Measurements from ENCODE around the gene TGIF2. TPM values are rescaled to one million over a fixed set of nuclear protein-coding genes. Genes with fewer than 3 reads are reported as not detected.

Gene TGIF2
- total and polyA plus RNA-seq, 2 of the 4 experiments (the other 2 are of a cell fraction) = 9.7 to 12.7 TPM

GRCh38 chr20:36587388-36588070, 14.1 kb downstream of the TGIF2 start:
- Histone ChIP-seq H4K5ac (ENCODE audit: low read depth, low read length) (no peak overlapping the region), H4K91ac (ENCODE audit: insufficient read depth, low read depth, low read length) (no peak overlapping the region), H3K14ac (replicated peaks; ENCODE audit: low read depth, low read length) (no peak overlapping the region), H3K4me1 (ENCODE audit: control insufficient read depth, insufficient read depth, low read length) (no peaks in the 10 kb centered on the region), H3K4me2 (ENCODE audit: low read depth, low read length) (no peak overlapping the region), H3K27me3 (ENCODE audit: control insufficient read depth, insufficient read depth, low read length) (no peaks in the 10 kb centered on the region), H2BK20ac (ENCODE audit: low read depth, low read length) (no peak overlapping the region), H2AFZ (replicated peaks; ENCODE audit: low read length, poor library complexity) (no peak overlapping the region), H4K8ac (ENCODE audit: low read depth in 2 of 2, low read length in 2 of 2) (no peak overlapping the region), H3K9ac (ENCODE audit: low read depth, low read length) (no peak overlapping the region), H3K56ac (ENCODE audit: extremely low read depth, insufficient read depth, low read length) (no peak overlapping the region), H3K79me1 (ENCODE audit: low read depth in 1 of 2, low read length in 2 of 2) (peaks cover 0 to 4% of the 10 kb centered on the region in 2 experiments; a peak in 3 of 4 replicates), H2AK5ac (ENCODE audit: low read depth, low read length) (no peak overlapping the region), H3K23ac (ENCODE audit: low read depth, low read length) (no peak overlapping the region), H3K4me3 (ENCODE audit: insufficient read depth, low read depth, low read length) (no peak overlapping the region), H2BK5ac (ENCODE audit: low read depth, low read length, poor library complexity, severe bottlenecking) (no peak overlapping the region), H3K18ac (ENCODE audit: low read depth, low read length) (no peak overlapping the region), H2BK15ac (ENCODE audit: low read depth, low read length) (no peak overlapping the region), H2AK9ac (replicated peaks; ENCODE audit: low read depth, low read length, poor library complexity) (no peak overlapping the region), H3K27ac (ENCODE audit: insufficient read depth, low read length) (no peak overlapping the region), H3K9me1 (ENCODE audit: insufficient read depth, low read length) (peaks cover 2% of the 10 kb centered on the region; the same call in 1 of the 2 replicates), H3K4ac (ENCODE audit: low read depth, low read length) (no peak overlapping the region), H2BK120ac (ENCODE audit: low read depth, low read length) (no peak overlapping the region), H3K36me3 (ENCODE audit: control insufficient read depth, insufficient read depth, low read length) (peaks cover 20% of the 10 kb centered on the region), H4K20me1 (ENCODE audit: insufficient read depth, low read length) (peaks cover under 1% of the 10 kb centered on the region; the same call in 1 of the 2 replicates), H3K9me3 (ENCODE audit: control insufficient read depth, insufficient read depth, low read length) (no peaks in the 10 kb centered on the region)
- dilution Hi-C loops (cut with HindIII; ENCODE audit: low sequenced_read_pairs, unreplicated experiment) = no loop called here
- no peak for DNase-seq
- POLR2A ChIA-PET (ENCODE audit: unreplicated experiment) = interaction anchor here (0.6 kb wide), 1 partner anchor 49 kb away, joined by 4 read pairs; no protein-coding TSS in a partner anchor
- no peak for ATAC-seq (ENCODE audit: low read depth)
- intact Hi-C loops (cut with micrococcal nuclease) = no loop called here
- TF ChIP-seq BHLHE40 (IDR thresholded peaks at IDR 0.05; ENCODE audit: low read depth, low read length) = no peak
- no peak for TF ChIP-seq MXI1 (IDR thresholded peaks at IDR 0.05; ENCODE audit: borderline replicate concordance, low read depth, low read length)
- TF ChIP-seq RAD21 (IDR thresholded peaks at IDR 0.05; ENCODE audit: low read length) = no peak
- no peak for TF ChIP-seq POLR2A (IDR thresholded peaks at IDR 0.05; ENCODE audit: low read depth, low read length)
- TF ChIP-seq MAFK (IDR thresholded peaks at IDR 0.05; ENCODE audit: low read depth, low read length) = no peak
- TF ChIP-seq SMC3 (IDR thresholded peaks at IDR 0.05; ENCODE audit: low read depth, low read length) = no peak
- TF ChIP-seq CEBPB (IDR thresholded peaks at IDR 0.05; ENCODE audit: low read depth, low read length) = no peak
- no peak for TF ChIP-seq CHD1 (IDR thresholded peaks at IDR 0.05; ENCODE audit: low read depth, low read length)
- TF ChIP-seq FOS (IDR thresholded peaks at IDR 0.05; ENCODE audit: low read depth, low read length) = no peak
- TF ChIP-seq, protein P1, sequence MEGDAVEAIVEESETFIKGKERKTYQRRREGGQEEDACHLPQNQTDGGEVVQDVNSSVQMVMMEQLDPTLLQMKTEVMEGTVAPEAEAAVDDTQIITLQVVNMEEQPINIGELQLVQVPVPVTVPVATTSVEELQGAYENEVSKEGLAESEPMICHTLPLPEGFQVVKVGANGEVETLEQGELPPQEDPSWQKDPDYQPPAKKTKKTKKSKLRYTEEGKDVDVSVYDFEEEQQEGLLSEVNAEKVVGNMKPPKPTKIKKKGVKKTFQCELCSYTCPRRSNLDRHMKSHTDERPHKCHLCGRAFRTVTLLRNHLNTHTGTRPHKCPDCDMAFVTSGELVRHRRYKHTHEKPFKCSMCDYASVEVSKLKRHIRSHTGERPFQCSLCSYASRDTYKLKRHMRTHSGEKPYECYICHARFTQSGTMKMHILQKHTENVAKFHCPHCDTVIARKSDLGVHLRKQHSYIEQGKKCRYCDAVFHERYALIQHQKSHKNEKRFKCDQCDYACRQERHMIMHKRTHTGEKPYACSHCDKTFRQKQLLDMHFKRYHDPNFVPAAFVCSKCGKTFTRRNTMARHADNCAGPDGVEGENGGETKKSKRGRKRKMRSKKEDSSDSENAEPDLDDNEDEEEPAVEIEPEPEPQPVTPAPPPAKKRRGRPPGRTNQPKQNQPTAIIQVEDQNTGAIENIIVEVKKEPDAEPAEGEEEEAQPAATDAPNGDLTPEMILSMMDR (conservative IDR thresholded peaks at IDR 0.05; ENCODE audit: low read depth, low read length) = no peak
- TF ChIP-seq USF2 (IDR thresholded peaks at IDR 0.05; ENCODE audit: low read depth, low read length) = no peak
- CTCF ChIA-PET = interaction anchor here (0.6 to 0.7 kb wide), 2 partner anchors 36 to 197 kb away, joined by 7 read pairs; no protein-coding TSS in a partner anchor
- WGBS, 2 experiments (ENCODE audit: extremely low coverage in 2 of 2, insufficient read length in 1 of 2) = no CpG with 5 or more reads among the region's 3 CpGs
- in situ Hi-C loops (cut with MboI; ENCODE audit: low sequenced_read_pairs) = no loop called here
- BruUV-seq (replicated peaks) = no TSS peak

Data from IMR-90 (cell line).